ENCODE results near the gene ZNF687. TPM values are rescaled to one million over a fixed set of nuclear protein-coding genes. Genes with fewer than 3 reads are reported as not detected.

Gene ZNF687
- total RNA-seq, 1 experiment from 2014 or later = 33.3 TPM

- DNase-seq (ENCODE audit: low read depth, low spot score) (no peak), ATAC-seq (no peak)
- ChIA-PET POLR2A (no interaction called here), CTCF (no interaction called here)
- TF ChIP-seq, protein P1, sequence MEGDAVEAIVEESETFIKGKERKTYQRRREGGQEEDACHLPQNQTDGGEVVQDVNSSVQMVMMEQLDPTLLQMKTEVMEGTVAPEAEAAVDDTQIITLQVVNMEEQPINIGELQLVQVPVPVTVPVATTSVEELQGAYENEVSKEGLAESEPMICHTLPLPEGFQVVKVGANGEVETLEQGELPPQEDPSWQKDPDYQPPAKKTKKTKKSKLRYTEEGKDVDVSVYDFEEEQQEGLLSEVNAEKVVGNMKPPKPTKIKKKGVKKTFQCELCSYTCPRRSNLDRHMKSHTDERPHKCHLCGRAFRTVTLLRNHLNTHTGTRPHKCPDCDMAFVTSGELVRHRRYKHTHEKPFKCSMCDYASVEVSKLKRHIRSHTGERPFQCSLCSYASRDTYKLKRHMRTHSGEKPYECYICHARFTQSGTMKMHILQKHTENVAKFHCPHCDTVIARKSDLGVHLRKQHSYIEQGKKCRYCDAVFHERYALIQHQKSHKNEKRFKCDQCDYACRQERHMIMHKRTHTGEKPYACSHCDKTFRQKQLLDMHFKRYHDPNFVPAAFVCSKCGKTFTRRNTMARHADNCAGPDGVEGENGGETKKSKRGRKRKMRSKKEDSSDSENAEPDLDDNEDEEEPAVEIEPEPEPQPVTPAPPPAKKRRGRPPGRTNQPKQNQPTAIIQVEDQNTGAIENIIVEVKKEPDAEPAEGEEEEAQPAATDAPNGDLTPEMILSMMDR (IDR thresholded peaks at IDR 0.05) = no peak
- TF ChIP-seq REST (IDR thresholded peaks at IDR 0.05; ENCODE audit: insufficient read depth in 1 of 2, low read depth in 2 of 2, low read length in 1 of 2) (no peak), POLR2AphosphoS5 (IDR thresholded peaks at IDR 0.05; ENCODE audit: low read depth, low read length) (no peak), SIN3A (IDR thresholded peaks at IDR 0.05; ENCODE audit: borderline replicate concordance, insufficient read depth, low read depth, low read length) (no peak), TCF7L2 (IDR thresholded peaks at IDR 0.05; ENCODE audit: low read depth, low read length) (no peak)
- no peak overlapping the region for H3K27ac ChIP-seq (ENCODE audit: low read length)
- peaks cover 48% of the 10 kb centered on the region for H3K36me3 ChIP-seq (ENCODE audit: control insufficient read depth, insufficient read depth, low read length)
- H3K4me1 ChIP-seq (ENCODE audit: control insufficient read depth, insufficient read depth, low read length) = no peaks in the 10 kb centered on the region
- no peak overlapping the region for H3K4me3 ChIP-seq (ENCODE audit: low read depth in 2 of 2, low read length in 2 of 2)
- no peaks in the 10 kb centered on the region for H3K9me3 ChIP-seq (ENCODE audit: control insufficient read depth, insufficient read depth, low read depth, low read length)
- in situ Hi-C loops (cut with HindIII; ENCODE audit: low pct_unique_long_range_greater_than_20kb, low sequenced_read_pairs) (no loop called here), intact Hi-C loops (cut with micrococcal nuclease; ENCODE audit: unreplicated experiment) (no loop called here)
- no TSS peak for BruUV-seq (replicated peaks)
- no peaks in the 10 kb centered on the region for H3K27me3 ChIP-seq (ENCODE audit: control insufficient read depth, insufficient read depth, low read length)
Measured at GRCh38 chr1:151243683-151244216, 38.3 kb upstream of the ZNF687 start.

- Histone ChIP-seq H3K27me3 (ENCODE audit: control insufficient read depth, insufficient read depth, low read length) (no peaks in the 10 kb centered on the region), H3K4me3 (ENCODE audit: low read depth in 2 of 2, low read length in 2 of 2) (no peak overlapping the region), H3K36me3 (ENCODE audit: control insufficient read depth, insufficient read depth, low read length) (peaks cover 43% of the 10 kb centered on the region), H3K27ac (ENCODE audit: low read length) (no peak overlapping the region), H3K4me1 (ENCODE audit: control insufficient read depth, insufficient read depth, low read length) (no peaks in the 10 kb centered on the region), H3K9me3 (ENCODE audit: control insufficient read depth, insufficient read depth, low read depth, low read length) (no peaks in the 10 kb centered on the region)
- POLR2A ChIA-PET = no interaction called here
- no peak for ATAC-seq
- intact Hi-C loops (cut with micrococcal nuclease; ENCODE audit: unreplicated experiment) = no loop called here
- in situ Hi-C loops (cut with HindIII; ENCODE audit: low pct_unique_long_range_greater_than_20kb, low sequenced_read_pairs) = no loop called here
- no peak for DNase-seq (ENCODE audit: low read depth, low spot score)
- no peak for TF ChIP-seq TCF7L2 (IDR thresholded peaks at IDR 0.05; ENCODE audit: low read depth, low read length)
- TF ChIP-seq POLR2AphosphoS5 (IDR thresholded peaks at IDR 0.05; ENCODE audit: low read depth, low read length) = no peak
- TF ChIP-seq, protein P1 (IDR thresholded peaks at IDR 0.05) = no peak
- TF ChIP-seq SIN3A (IDR thresholded peaks at IDR 0.05; ENCODE audit: borderline replicate concordance, insufficient read depth, low read depth, low read length) = no peak
- no peak for TF ChIP-seq REST (IDR thresholded peaks at IDR 0.05; ENCODE audit: insufficient read depth in 1 of 2, low read depth in 2 of 2, low read length in 1 of 2)
- no TSS peak for BruUV-seq (replicated peaks)
- CTCF ChIA-PET = no interaction called here
Measured at GRCh38 chr1:151246786-151247185, 35.3 kb upstream of the ZNF687 start.

All from Panc1 (cell line).